Right renal pelvis (tissue), 4 donors: ENCODE data around the gene FIGNL2. TPM values are rescaled to one million over a fixed set of nuclear protein-coding genes. Genes with fewer than 3 reads are reported as not detected.

Experiments
- DNase-seq, 4 donors: peaks; one replicate each; pipeline ENCODE4 v3.0.0-alpha.2; 2013; ENCODE audit warnings: low read depth in 4 of 4, low spot score in 3 of 4, missing footprints in 1 of 4
- polyA plus RNA-seq, 4 donors: library from polyadenylated mRNA; unstranded; fragments of 120-200 nt; gene quantifications; one replicate each; pipeline ENCODE4 v1.2.1, GENCODE V29; 2013; ENCODE audit not compliant: insufficient read length in 4 of 4

Gene FIGNL2
- polyA plus RNA-seq, 4 donors, result 3.7 to 5.5 (median 4.4) TPM

DNA sequence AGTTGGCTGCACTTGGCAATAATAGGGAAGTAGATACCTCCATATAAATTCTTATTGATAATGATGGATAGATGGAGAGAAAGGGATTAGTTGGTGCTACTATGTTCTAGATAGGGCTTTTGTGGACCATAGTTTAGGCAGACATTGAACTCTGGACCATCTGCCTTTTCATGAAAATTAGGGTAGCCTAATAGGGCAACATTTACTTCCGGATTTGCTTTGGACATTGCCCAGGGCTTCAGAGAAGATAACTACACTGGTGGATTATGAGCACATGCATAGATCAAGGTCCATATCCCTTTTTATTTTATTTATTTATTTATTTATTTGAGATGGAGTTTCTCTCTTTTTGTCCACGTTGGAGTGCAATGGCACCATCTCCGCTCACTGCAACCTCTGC lies 70.5 kb downstream of the FIGNL2 start:
- DNase-seq, result no peak

DNA sequence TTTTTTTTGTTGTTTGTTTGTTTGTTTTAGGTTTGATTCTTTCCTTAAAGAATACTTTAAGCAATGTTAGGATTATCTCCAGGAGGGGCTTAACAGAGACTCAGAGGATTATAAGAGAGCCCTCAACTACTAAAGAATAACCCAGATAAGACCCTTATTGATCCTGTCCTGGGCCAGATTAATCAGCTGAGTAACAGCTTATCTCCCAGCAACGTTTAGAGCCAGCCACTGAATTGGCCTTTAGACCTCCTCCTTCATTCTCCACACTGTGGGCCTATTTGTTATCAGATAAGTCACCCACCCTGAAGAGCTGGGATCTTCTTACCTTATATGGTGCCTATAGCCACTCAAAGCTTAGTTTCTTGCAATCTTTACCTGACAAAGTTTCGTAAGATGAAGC lies 71.1 kb downstream of the FIGNL2 start:
- DNase-seq, result no peak

DNA sequence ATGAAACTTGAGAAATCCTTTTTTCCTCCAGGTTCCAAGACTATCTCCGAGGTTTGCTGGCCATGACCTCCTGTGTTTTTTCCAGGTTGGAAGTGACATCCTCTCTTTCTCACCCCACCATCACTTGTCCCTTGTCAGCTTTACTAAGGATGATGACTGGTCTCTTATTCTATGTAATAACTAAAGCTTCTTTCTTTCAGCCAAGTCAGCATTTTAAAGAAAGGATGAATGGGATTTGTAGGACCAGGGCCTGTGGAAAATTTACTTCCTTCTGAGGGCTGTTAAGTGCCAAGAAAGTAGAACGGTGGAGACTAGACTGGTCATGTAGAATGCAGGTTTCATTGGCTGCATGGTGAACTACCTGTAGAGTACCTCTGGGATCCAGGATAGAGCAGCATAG lies 73.6 kb downstream of the FIGNL2 start:
- no peak for DNase-seq

DNA sequence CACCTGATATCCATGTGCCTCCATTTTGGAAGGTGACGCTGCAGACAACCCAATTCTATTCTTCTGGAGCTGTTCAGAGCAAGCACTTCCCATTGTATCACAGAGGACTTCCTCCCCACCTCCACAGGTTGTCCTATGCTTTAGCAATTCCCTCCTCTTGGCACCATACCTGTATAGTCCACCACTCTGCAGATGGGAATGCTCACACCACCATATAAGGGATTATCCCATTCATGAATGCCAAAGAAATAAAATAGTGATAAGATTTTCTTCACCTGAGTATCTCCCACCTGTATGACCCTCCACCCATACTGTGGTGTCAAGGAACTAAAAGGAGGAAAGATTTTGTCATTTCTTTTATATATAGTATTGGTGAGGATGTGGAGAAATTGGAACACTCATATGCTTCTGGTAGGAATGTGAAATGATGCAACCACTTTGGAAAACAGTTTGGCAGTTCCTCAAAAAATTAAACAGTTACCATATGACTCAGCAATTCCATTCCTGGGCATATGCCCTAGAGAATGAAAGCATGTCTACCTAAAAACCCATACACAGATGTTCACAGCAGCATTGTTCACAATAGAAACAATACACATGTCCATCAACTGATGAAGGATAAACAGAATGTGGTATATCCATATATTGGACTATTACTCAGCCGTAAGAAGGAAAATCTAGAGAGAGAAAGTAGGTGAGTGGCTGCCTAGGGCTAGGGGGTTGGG lies 75.2 kb downstream of the FIGNL2 start:
- no peak for DNase-seq

DNA sequence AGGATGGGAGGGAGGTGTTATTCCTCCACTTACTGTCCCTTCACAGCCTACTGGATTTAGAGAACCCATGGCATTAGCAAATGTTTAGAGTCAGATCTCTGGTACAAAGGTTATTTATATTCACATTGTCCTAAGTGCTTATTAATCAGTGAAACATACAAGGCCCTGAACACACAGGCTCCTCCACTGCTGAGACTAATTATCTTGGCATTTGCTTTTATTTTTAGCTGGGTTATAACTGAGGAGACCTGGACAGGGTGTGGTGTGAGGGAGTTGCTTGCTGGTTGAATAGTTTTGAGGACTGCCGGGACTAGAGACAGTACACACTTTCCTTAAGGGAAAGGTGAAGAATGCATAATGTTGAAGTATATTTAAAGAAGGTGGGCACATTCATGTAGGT lies 77.5 kb downstream of the FIGNL2 start:
- no peak for DNase-seq

Other genes with a start within 250 kb of the FIGNL2 start
- gene ANKRD33, start 39.4 kb upstream of the FIGNL2 start, polyA plus RNA-seq, result under 1 TPM; 0.15 to 0.35 (median 0.27) TPM
- gene ACVRL1, start 58.8 kb upstream of the FIGNL2 start, polyA plus RNA-seq, result 10 to 100 TPM; 32.8 to 37.8 (median 33.5) TPM
- gene ACVR1B, start 103.0 kb upstream of the FIGNL2 start, polyA plus RNA-seq, result 10 to 100 TPM; 59.1 to 61.9 (median 59.3) TPM
- gene TAMALIN, start 158.2 kb upstream of the FIGNL2 start, polyA plus RNA-seq, result 10 to 100 TPM; 16.6 to 20.8 (median 17.3) TPM
- 10 to 100 TPM; 11.4 to 46.0 (median 21.5) TPM for gene NR4A1, start 202.7 kb upstream of the FIGNL2 start, polyA plus RNA-seq
- gene ATG101, start 221.3 kb upstream of the FIGNL2 start, polyA plus RNA-seq, result 10 to 100 TPM; 25.1 to 29.4 (median 27.7) TPM
- under 1 TPM; 0.30 to 0.65 (median 0.39) TPM for gene SMIM41, start 231.0 kb upstream of the FIGNL2 start, polyA plus RNA-seq